Epithelial cell of proximal tubule (primary cell): Measurements from ENCODE around the gene KLHL10. TPM values are rescaled to one million over a fixed set of nuclear protein-coding genes. Genes with fewer than 3 reads are reported as not detected.

ENCODE experiments used
- DNase-seq: peaks from one replicate; pipeline ENCODE4 v3.0.0-alpha.2; 2011; ENCODE audit warnings: low read depth
- H3K4me3 ChIP-seq: 2 replicates; pipeline ENCODE4 v1.5.1; 2011; ENCODE audit warnings: low read depth, mild to moderate bottlenecking, low read length
- total RNA-seq: library from RNA; depleted of rRNA; stranded (reverse); fragments of >200 nt; gene quantifications from 2 replicates; pipeline ENCODE4 v1.2.3, GENCODE V29; 2015
- TF ChIP-seq, protein P1 (sequence below): conservative IDR thresholded peaks from 2 replicates; pipeline ENCODE4 v1.5.1; 2012; ENCODE audit warnings: low read depth, mild to moderate bottlenecking, low read length

The KLHL10 gene
- total RNA-seq, 1 donor from 2014 or later = not detected

DNA sequence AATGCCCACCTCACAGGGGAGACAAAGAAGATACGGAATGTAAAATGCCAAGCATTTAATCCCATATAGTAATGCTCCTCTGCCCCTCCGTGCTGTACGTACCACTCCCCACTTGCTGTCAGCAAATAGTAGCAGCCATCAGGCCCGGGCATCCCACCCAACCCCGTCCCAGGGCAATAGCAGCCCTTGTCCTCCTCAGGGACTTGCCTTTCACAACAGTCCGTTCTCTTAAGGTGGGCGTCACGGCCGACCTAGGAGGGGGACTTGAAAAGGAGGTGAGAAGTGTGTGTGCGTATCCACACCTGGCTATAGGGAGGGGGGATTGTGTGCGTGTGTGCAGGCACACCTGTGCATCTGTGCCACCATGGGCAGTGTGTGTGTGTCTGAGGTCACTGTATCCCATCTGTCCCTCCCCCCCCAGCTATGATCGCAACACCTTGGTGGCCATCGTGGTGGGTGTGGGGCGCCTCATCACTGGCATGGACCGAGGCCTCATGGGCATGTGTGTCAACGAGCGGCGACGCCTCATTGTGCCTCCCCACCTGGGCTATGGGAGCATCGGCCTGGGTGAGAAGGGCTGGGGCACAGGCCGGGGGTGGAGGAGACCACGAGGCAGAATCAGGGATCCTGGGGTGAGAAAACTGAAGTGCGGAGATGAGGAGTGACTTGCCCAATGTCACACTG is 20.8 kb upstream of the KLHL10 start:
- TF ChIP-seq, protein P1, sequence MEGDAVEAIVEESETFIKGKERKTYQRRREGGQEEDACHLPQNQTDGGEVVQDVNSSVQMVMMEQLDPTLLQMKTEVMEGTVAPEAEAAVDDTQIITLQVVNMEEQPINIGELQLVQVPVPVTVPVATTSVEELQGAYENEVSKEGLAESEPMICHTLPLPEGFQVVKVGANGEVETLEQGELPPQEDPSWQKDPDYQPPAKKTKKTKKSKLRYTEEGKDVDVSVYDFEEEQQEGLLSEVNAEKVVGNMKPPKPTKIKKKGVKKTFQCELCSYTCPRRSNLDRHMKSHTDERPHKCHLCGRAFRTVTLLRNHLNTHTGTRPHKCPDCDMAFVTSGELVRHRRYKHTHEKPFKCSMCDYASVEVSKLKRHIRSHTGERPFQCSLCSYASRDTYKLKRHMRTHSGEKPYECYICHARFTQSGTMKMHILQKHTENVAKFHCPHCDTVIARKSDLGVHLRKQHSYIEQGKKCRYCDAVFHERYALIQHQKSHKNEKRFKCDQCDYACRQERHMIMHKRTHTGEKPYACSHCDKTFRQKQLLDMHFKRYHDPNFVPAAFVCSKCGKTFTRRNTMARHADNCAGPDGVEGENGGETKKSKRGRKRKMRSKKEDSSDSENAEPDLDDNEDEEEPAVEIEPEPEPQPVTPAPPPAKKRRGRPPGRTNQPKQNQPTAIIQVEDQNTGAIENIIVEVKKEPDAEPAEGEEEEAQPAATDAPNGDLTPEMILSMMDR = no peak
- DNase-seq = no peak

DNA sequence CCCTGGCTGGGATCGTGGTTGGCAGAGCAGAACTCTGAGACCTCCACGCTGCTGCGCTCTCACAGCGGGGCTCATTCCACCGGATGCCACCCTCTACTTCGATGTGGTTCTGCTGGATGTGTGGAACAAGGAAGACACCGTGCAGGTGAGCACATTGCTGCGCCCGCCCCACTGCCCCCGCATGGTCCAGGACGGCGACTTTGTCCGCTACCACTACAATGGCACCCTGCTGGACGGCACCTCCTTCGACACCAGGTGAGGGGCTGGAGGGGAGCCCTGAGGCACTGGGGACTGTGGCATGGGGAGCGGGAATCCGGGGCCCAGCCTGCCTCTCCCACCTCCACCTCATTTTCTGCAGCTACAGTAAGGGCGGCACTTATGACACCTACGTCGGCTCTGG is 19.6 kb upstream of the KLHL10 start:
- H3K4me3 ChIP-seq = no peak overlapping the region
- no peak for DNase-seq
- TF ChIP-seq, protein P1 = no peak

More for the DNA sequence above, 20.8 kb upstream of the KLHL10 start:
- no peak overlapping the region for H3K4me3 ChIP-seq

DNA sequence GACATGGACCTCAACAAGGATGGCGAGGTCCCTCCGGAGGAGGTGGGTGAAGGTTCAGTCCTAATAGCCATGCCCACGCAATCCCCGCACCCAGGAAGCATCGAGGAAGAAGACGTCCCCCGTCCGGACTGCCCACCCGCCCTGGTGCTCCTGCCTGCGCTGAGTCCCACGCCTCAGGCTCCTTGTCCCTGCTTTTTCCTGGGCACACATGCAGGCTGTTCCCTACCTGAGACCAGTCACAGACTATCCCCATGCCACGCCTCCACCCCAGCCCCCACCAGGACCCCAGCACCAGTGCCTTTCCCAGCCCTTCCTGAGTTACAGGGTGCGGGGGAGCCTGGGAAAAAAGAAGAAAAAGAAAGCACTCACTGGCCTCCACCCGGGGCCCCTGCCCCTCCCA is 15.8 kb upstream of the KLHL10 start:
- H3K4me3 ChIP-seq = no peak overlapping the region
- TF ChIP-seq, protein P1 = no peak
- no peak for DNase-seq

DNA sequence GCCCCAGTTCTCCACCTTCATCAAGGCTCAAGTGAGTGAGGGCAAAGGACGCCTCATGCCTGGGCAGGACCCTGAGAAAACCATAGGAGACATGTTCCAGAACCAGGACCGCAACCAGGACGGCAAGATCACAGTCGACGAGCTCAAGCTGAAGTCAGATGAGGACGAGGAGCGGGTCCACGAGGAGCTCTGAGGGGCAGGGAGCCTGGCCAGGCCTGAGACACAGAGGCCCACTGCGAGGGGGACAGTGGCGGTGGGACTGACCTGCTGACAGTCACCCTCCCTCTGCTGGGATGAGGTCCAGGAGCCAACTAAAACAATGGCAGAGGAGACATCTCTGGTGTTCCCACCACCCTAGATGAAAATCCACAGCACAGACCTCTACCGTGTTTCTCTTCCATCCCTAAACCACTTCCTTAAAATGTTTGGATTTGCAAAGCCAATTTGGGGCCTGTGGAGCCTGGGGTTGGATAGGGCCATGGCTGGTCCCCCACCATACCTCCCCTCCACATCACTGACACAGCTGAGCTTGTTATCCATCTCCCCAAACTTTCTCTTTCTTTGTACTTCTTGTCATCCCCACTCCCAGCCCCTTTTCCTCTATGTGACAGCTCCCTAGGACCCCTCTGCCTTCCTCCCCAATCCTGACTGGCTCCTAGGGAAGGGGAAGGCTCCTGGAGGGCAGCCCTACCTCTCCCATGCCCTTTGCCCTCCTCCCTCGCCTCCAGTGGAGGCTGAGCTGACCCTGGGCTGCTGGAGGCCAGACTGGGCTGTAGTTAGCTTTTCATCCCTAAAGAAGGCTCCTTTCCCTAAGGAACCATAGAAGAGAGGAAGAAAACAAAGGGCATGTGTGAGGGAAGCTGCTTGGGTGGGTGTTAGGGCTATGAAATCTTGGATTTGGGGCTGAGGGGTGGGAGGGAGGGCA is 15.1 kb upstream of the KLHL10 start:
- H3K4me3 ChIP-seq = no peak overlapping the region
- TF ChIP-seq, protein P1 = no peak
- DNase-seq = no peak

DNA sequence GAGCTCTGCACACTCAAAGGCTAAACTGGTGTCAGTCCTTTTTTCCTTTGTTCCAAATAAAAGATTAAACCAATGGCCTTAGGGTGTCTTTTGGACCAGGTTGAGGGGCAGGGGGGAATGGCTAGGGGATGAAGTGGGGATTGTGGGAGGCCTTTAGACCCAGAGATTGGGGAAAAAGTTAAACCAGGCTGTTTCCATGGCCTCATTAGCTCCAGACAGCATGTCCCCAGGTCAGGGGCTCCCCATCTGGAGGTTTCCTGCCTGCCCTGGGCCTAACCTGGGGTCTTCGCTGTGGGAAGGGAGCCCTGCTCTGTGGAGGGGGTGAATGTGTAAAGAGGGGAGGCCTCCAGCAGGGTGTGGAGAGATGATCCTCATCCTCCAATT is 14.5 kb upstream of the KLHL10 start:
- TF ChIP-seq, protein P1 = no peak
- no peak for DNase-seq
- H3K4me3 ChIP-seq = no peak overlapping the region

DNA sequence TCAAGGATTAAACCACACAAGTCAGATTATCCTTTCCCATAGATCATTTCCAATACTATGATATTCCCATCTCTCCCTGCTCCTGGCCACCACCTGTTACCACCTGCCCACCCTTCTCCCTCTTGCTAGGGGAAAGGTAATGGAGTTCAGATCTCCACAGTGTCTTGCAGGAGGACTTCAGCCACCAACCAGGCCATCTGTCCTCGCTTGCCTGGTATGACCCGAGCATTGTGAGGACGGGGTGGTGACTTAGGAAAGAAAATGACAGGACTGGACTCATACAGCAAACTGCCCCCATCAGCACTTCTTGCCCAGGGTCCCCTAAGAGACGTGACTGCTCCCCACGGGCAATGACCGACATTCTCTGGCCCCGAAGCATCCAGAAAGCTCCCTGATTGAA is 14.0 kb upstream of the KLHL10 start:
- H3K4me3 ChIP-seq = no peak overlapping the region
- no peak for DNase-seq
- TF ChIP-seq, protein P1 = no peak
